ENCODE data around the gene TIPRL. TPM values are rescaled to one million over a fixed set of nuclear protein-coding genes. Genes with fewer than 3 reads are reported as not detected.
A peak's percentile ranks its signal among the peaks of the same experiment; 100 is the strongest.

Gene TIPRL
- total and polyA plus RNA-seq, 2 donors (not counting 1 experiment from before 2014, with no cell fraction given): 5.1 to 24.9 TPM

DNA sequence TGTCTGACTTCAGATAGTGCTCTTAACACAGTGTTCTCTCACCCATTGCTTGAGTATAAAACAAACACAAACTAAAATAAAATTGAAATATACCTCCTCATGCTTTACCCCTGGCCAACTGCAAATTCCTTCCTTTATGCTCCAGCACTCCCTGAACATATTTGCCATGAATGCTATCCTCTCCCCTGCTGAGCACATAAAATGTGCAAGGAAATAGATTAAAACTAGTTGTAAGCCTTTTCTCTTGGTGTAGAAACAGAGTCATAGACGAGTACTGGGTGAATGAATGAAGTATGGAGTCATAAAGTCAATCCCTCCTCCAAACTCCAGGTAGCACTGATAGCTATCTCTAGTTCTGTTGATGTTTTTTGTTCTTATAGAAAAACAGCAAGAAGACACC, 44.6 kb upstream of the TIPRL start:
- Histone ChIP-seq H3K4me1 (ENCODE audit: control insufficient read depth in 2 of 2, insufficient read depth in 2 of 2, low read length in 2 of 2) (peaks cover 13 to 17% of the 10 kb centered on the region in 2 donors), H3K4me3 (ENCODE audit: control extremely low read depth in 1 of 5, extremely low read depth in 1 of 5, insufficient read depth in 1 of 5, low read depth in 2 of 5, low read length in 4 of 5) (no peak overlapping the region), H4K20me1 (ENCODE audit: control insufficient read depth, insufficient read depth, low read length, poor library complexity, severe bottlenecking) (no peaks in the 10 kb centered on the region), H3K9me3 (ENCODE audit: control extremely low read depth in 1 of 3, control insufficient read depth in 2 of 3, insufficient read depth in 1 of 3, low read length in 2 of 3) (peaks cover 0 to 10% (median 0%) of the 10 kb centered on the region in 3 donors), H3K9ac (ENCODE audit: low read length) (no peak overlapping the region), H3K27ac (ENCODE audit: low read length in 2 of 2) (no peak overlapping the region), H3K27me3 (replicated peaks in 1 of 4; ENCODE audit: control extremely low read depth in 1 of 4, control insufficient read depth in 3 of 4, insufficient read depth in 4 of 4, low read length in 3 of 4) (peaks cover 2 to 49% (median 35%) of the 10 kb centered on the region in 4 experiments), H2AFZ (ENCODE audit: insufficient read depth, low read depth, low read length, poor library complexity, severe bottlenecking) (no peak overlapping the region), H3K4me2 (replicated peaks; ENCODE audit: low read depth, low read length, poor library complexity, severe bottlenecking) (no peak overlapping the region), H3K36me3 (replicated peaks in 1 of 2; ENCODE audit: control extremely low read depth in 1 of 2, control insufficient read depth in 1 of 2, extremely low read depth in 1 of 2, insufficient read depth in 2 of 2, low read length in 1 of 2) (no peaks in the 10 kb centered on the region), H3K79me2 (ENCODE audit: control insufficient read depth, insufficient read depth, low read length) (no peaks in the 10 kb centered on the region)
- no peak overlapping the region for H3K27ac Mint-ChIP-seq
- intact Hi-C loops (cut with micrococcal nuclease): no loop called here
- ChIA-PET POLR2A (no interaction called here), CTCF (interaction anchor here (0.7 to 2.3 kb wide), 2 partner anchors 11 to 1599 kb away, joined by 3 to 6 read pairs; no protein-coding TSS in a partner anchor)
- no peak for ATAC-seq (ENCODE audit: low read depth)
- DNase-seq: no peak
- H3K4me3 Mint-ChIP-seq: no peak overlapping the region
- WGBS (ENCODE audit: insufficient coverage): no CpG with 5 or more reads among the region's 1 CpG
- TF ChIP-seq, protein P1, sequence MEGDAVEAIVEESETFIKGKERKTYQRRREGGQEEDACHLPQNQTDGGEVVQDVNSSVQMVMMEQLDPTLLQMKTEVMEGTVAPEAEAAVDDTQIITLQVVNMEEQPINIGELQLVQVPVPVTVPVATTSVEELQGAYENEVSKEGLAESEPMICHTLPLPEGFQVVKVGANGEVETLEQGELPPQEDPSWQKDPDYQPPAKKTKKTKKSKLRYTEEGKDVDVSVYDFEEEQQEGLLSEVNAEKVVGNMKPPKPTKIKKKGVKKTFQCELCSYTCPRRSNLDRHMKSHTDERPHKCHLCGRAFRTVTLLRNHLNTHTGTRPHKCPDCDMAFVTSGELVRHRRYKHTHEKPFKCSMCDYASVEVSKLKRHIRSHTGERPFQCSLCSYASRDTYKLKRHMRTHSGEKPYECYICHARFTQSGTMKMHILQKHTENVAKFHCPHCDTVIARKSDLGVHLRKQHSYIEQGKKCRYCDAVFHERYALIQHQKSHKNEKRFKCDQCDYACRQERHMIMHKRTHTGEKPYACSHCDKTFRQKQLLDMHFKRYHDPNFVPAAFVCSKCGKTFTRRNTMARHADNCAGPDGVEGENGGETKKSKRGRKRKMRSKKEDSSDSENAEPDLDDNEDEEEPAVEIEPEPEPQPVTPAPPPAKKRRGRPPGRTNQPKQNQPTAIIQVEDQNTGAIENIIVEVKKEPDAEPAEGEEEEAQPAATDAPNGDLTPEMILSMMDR (IDR thresholded peaks at IDR 0.05): no peak
- no peak for TF ChIP-seq EZH2 (IDR thresholded peaks at IDR 0.05; ENCODE audit: borderline replicate concordance, insufficient read depth, low read depth, low read length, poor library complexity, severe bottlenecking)
- no peaks in the 10 kb centered on the region for H3K9me3 Mint-ChIP-seq (ENCODE audit: insufficient read depth)
- peaks cover 20% of the 10 kb centered on the region for H3K4me1 Mint-ChIP-seq
- H3K27me3 Mint-ChIP-seq: peaks cover 58% of the 10 kb centered on the region

DNA sequence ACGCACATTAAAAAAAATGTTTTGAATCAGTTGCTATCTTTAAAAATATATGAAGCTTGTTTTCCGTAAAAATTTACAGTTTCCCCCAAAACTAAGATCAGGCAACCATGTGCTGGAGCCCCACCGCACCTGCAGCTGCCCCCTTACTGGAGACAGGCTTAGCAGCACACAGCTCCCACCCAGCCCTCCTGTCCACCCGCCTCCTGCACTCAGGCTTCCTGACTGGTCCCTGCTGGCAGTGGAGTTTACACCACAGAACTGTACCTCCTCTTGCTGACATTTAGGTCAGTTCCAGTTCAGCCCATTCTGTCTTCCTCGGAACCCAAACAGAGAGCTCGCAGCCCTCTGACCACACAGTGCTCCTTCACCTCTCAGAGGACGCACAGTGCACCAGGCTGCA, 44.1 kb upstream of the TIPRL start:
- ATAC-seq (ENCODE audit: low read depth) (no peak), DNase-seq (no peak)
- H3K9me3 ChIP-seq (ENCODE audit: control extremely low read depth in 1 of 3, control insufficient read depth in 2 of 3, insufficient read depth in 1 of 3, low read length in 2 of 3): peaks cover 0 to 10% (median 0%) of the 10 kb centered on the region in 3 donors
- no peaks in the 10 kb centered on the region for H3K36me3 ChIP-seq (replicated peaks in 1 of 2; ENCODE audit: control extremely low read depth in 1 of 2, control insufficient read depth in 1 of 2, extremely low read depth in 1 of 2, insufficient read depth in 2 of 2, low read length in 1 of 2)
- no peak overlapping the region for H3K27ac Mint-ChIP-seq
- WGBS (ENCODE audit: insufficient coverage): 93% methylated on average over 6 of the region's 7 CpGs
- no peaks in the 10 kb centered on the region for H3K9me3 Mint-ChIP-seq (ENCODE audit: insufficient read depth)
- H3K79me2 ChIP-seq (ENCODE audit: control insufficient read depth, insufficient read depth, low read length): no peaks in the 10 kb centered on the region
- H3K9ac ChIP-seq (ENCODE audit: low read length): no peak overlapping the region
- peaks cover 13 to 17% of the 10 kb centered on the region in 2 donors for H3K4me1 ChIP-seq (ENCODE audit: control insufficient read depth in 2 of 2, insufficient read depth in 2 of 2, low read length in 2 of 2)
- no peaks in the 10 kb centered on the region for H4K20me1 ChIP-seq (ENCODE audit: control insufficient read depth, insufficient read depth, low read length, poor library complexity, severe bottlenecking)
- ChIA-PET CTCF (interaction anchor here (0.6 to 2.3 kb wide), 3 partner anchors 11 to 1599 kb away, joined by 3 to 6 read pairs (median 4); partner anchors contain the start of gene POGK), POLR2A (no interaction called here)
- no peak overlapping the region for H3K4me3 ChIP-seq (ENCODE audit: control extremely low read depth in 1 of 5, extremely low read depth in 1 of 5, insufficient read depth in 1 of 5, low read depth in 2 of 5, low read length in 4 of 5)
- H3K27me3 ChIP-seq (replicated peaks in 1 of 4; ENCODE audit: control extremely low read depth in 1 of 4, control insufficient read depth in 3 of 4, insufficient read depth in 4 of 4, low read length in 3 of 4): peaks cover 2 to 44% (median 35%) of the 10 kb centered on the region in 4 experiments
- no peak overlapping the region for H3K4me2 ChIP-seq (replicated peaks; ENCODE audit: low read depth, low read length, poor library complexity, severe bottlenecking)
- peaks cover 55% of the 10 kb centered on the region for H3K27me3 Mint-ChIP-seq
- H3K4me3 Mint-ChIP-seq: peak overlapping the region; percentile 85
- no peak overlapping the region for H3K27ac ChIP-seq (ENCODE audit: low read length in 2 of 2)
- H2AFZ ChIP-seq (ENCODE audit: insufficient read depth, low read depth, low read length, poor library complexity, severe bottlenecking): no peak overlapping the region
- intact Hi-C loops (cut with micrococcal nuclease): no loop called here
- TF ChIP-seq EZH2 (IDR thresholded peaks at IDR 0.05; ENCODE audit: borderline replicate concordance, insufficient read depth, low read depth, low read length, poor library complexity, severe bottlenecking): no peak
- TF ChIP-seq, protein P1 (IDR thresholded peaks at IDR 0.05): no peak
- H3K4me1 Mint-ChIP-seq: peaks cover 20% of the 10 kb centered on the region

Measured in B cell (primary cell).